Measurements from ENCODE around the gene MGME1. TPM values are rescaled to one million over a fixed set of nuclear protein-coding genes. Genes with fewer than 3 reads are reported as not detected.
A peak's percentile ranks its signal among the peaks of the same experiment; 100 is the strongest.

MGME1 gene
- total and polyA plus RNA-seq, 2 of the 13 experiments (the other 11 are each of a cell fraction or from before 2014, with no cell fraction given): 36.7 to 66.6 TPM

DNA sequence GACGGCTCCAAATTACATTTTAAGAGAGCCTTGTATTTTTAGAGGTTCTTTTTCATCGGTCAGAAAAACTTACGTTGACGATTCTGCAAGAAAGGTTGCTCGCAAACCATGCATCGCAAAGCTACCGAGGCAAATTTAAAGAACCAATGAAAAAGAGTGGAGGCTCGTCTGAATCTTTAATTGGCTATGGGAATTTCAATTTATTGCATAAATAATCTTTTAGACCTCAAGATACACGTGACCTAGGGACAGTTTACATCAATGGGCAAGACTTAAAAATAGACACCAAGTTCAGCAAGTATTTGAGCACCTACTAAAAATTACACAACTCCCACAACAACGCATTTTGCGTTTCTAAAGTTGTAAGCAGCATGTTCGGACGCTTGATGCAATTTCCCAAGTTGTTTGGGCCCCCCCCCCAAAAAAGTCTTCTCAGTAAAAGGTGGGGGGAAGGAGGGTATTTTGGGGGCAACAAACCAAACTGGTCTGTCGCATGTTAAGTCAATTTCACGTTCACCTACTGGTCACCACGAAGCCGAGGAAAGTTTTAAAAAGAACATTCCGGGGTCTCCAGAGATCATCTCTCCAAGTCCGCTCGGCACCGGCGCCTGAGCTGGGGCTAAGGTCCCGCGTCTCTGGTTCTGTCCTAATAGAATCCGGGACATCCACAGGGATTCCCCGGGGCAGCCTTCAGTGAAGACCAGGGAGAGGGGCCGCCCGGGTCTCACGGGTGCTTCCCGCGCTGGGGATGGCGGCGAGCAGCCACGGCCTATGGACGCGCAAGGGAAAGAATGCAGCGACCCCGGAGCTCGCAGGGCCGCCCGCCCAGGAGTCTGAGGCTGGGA, 1.1 kb upstream of the MGME1 start (continued):
- TF ChIP-seq, protein P1, sequence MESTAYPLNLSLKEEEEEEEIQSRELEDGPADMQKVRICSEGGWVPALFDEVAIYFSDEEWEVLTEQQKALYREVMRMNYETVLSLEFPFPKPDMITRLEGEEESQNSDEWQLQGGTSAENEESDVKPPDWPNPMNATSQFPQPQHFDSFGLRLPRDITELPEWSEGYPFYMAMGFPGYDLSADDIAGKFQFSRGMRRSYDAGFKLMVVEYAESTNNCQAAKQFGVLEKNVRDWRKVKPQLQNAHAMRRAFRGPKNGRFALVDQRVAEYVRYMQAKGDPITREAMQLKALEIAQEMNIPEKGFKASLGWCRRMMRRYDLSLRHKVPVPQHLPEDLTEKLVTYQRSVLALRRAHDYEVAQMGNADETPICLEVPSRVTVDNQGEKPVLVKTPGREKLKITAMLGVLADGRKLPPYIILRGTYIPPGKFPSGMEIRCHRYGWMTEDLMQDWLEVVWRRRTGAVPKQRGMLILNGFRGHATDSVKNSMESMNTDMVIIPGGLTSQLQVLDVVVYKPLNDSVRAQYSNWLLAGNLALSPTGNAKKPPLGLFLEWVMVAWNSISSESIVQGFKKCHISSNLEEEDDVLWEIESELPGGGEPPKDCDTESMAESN (CRISPR knock-in tag; conservative IDR thresholded peaks at IDR 0.05): no peak
- TF ChIP-seq SMYD3 (CRISPR knock-in tag; IDR thresholded peaks at IDR 0.05): no peak
- TF ChIP-seq ETV5 (CRISPR knock-in tag; IDR thresholded peaks at IDR 0.05; ENCODE audit: borderline replicate concordance): no peak
- TF ChIP-seq ZNF574 (CRISPR knock-in tag; IDR thresholded peaks at IDR 0.05): no peak
- TF ChIP-seq NCOA5 (CRISPR knock-in tag; IDR thresholded peaks at IDR 0.05): no peak
- 0 out of 2 replicates have a peak, but pooled peaks have one; percentile 17 for TF ChIP-seq ZNF652 (CRISPR knock-in tag; IDR thresholded peaks at IDR 0.05; ENCODE audit: borderline replicate concordance, low read depth)
- 0 out of 2 replicates have a peak, but pooled peaks have one; percentile 29 for TF ChIP-seq CHD2 (IDR thresholded peaks at IDR 0.05; ENCODE audit: low read depth, low read length)
- no peak for TF ChIP-seq SMARCC2 (IDR thresholded peaks at IDR 0.05)
- TF ChIP-seq MED1 (CRISPR knock-in tag; IDR thresholded peaks at IDR 0.05): no peak
- TF ChIP-seq NFKBIZ (CRISPR knock-in tag; IDR thresholded peaks at IDR 0.05): no peak
- no peak for TF ChIP-seq JUN (CRISPR knock-in tag; IDR thresholded peaks at IDR 0.05)
- TF ChIP-seq ZNF720 (CRISPR knock-in tag; IDR thresholded peaks at IDR 0.05): no peak
- TF ChIP-seq ZNF30 (CRISPR knock-in tag; IDR thresholded peaks at IDR 0.05): 0 out of 2 replicates have a peak, but pooled peaks have one; percentile 24
- TF ChIP-seq HDAC2 (CRISPR knock-in tag; IDR thresholded peaks at IDR 0.05): 0 out of 2 replicates have a peak, but pooled peaks have one; percentile 20
- no peak for TF ChIP-seq AHR (CRISPR knock-in tag; IDR thresholded peaks at IDR 0.05)
- TF ChIP-seq GFI1 (CRISPR knock-in tag; IDR thresholded peaks at IDR 0.05; ENCODE audit: borderline replicate concordance): no peak; the same call in 1 of the 2 replicates
- no peak for TF ChIP-seq ZNF570 (CRISPR knock-in tag; IDR thresholded peaks at IDR 0.05; ENCODE audit: borderline replicate concordance)
- TF ChIP-seq FOXM1 (CRISPR knock-in tag; IDR thresholded peaks at IDR 0.05): no peak
- TF ChIP-seq, protein P2, sequence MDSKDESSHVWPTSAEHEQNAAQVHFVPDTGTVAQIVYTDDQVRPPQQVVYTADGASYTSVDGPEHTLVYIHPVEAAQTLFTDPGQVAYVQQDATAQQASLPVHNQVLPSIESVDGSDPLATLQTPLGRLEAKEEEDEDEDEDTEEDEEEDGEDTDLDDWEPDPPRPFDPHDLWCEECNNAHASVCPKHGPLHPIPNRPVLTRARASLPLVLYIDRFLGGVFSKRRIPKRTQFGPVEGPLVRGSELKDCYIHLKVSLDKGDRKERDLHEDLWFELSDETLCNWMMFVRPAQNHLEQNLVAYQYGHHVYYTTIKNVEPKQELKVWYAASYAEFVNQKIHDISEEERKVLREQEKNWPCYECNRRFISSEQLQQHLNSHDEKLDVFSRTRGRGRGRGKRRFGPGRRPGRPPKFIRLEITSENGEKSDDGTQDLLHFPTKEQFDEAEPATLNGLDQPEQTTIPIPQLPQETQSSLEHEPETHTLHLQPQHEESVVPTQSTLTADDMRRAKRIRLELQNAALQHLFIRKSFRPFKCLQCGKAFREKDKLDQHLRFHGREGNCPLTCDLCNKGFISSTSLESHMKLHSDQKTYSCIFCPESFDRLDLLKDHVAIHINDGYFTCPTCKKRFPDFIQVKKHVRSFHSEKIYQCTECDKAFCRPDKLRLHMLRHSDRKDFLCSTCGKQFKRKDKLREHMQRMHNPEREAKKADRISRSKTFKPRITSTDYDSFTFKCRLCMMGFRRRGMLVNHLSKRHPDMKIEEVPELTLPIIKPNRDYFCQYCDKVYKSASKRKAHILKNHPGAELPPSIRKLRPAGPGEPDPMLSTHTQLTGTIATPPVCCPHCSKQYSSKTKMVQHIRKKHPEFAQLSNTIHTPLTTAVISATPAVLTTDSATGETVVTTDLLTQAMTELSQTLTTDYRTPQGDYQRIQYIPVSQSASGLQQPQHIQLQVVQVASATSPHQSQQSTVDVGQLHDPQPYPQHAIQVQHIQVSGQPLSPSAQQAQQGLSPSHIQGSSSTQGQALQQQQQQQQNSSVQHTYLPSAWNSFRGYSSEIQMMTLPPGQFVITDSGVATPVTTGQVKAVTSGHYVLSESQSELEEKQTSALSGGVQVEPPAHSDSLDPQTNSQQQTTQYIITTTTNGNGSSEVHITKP (CRISPR knock-in tag; IDR thresholded peaks at IDR 0.05; ENCODE audit: low read depth): no peak
- TF ChIP-seq MYNN (CRISPR knock-in tag; IDR thresholded peaks at IDR 0.05; ENCODE audit: low read depth): no peak
- no peak for TF ChIP-seq KDM5B (CRISPR knock-in tag; IDR thresholded peaks at IDR 0.05; ENCODE audit: borderline replicate concordance)
- no peak for TF ChIP-seq PRMT3 (CRISPR knock-in tag; IDR thresholded peaks at IDR 0.05; ENCODE audit: borderline replicate concordance, low read depth)
- no peak for TF ChIP-seq NFE2L2 (IDR thresholded peaks at IDR 0.05; ENCODE audit: low read length)

Measured in HepG2 (cell line).